CD4-positive, alpha-beta T cell treated with Interleukin-6 at 100 ng/mL for 8 hours (primary cell): ENCODE measurements around the gene TRIM66.

ENCODE experiments used
- DNase-seq: peaks from one replicate; pipeline ENCODE4 v3.0.0-alpha.2; 2020; ENCODE audit warnings: mixed read lengths, low spot score

Gene TRIM66

DNA sequence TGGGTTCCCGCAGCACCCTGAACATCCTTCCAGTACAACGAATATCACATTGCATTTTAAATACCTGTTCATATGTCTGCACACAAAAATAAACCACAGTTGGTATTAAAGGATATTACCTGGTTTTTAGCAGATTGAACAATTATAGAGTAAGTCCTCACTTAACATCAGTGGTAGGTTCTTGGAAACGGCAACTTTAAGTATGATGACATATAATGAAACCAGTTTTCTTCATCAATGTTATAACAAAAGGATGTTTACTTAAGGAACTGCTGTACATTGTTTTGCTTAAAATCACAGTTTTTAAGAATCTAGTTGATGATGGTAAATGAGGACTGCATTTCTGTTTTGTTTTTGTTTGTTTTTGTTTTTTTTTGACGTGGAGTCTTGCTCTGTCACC lies 28.0 kb downstream of the TRIM66 start:
- no peak for DNase-seq

DNA sequence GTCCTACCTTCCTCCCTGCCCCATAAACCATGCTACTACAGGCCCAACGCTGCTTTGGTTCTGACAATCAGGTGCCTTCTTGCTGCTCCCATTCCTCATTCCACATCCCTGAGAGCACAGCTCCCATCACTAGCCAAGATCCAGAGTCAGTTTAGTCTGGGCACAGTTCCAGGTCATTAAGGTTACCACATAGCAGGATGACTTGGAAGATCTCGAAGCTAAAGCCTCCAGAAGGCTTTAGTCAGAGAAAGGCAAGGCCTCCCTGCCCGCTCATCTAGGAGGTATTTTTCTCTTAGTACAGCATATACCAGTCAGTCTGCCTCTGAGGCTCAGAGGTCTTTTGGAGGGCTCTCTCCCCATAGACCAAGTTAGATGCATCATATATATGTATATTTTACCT lies 30.3 kb downstream of the TRIM66 start:
- no peak for DNase-seq

DNA sequence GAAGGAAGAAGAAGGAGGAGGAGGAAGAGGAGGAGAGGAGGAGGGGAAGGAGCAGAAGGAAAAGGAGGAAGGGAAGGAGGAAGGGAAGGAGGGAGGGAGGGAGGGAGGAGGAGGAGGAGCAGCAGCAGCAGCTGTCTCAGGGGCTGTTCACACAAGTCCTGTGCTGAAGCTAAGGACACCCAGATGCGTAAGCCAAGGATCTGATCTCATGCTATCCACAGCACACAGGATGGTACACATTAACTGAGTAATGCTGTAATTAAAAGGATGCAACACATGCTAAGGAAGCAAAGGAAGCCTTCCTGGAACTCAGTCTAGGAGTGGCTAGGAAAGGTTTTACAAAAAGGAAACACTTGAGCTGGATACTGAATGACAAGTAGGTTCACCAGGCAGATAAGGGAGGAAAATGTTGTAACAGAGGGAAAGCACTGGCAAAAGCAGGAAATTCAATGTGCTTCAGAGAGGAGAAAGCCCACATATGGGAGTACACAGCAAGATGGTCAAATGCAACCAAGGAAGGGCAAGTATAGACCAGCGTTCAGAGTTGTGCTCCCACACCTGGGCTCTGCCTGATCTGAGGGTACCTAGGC lies 32.0 kb downstream of the TRIM66 start:
- no peak for DNase-seq

DNA sequence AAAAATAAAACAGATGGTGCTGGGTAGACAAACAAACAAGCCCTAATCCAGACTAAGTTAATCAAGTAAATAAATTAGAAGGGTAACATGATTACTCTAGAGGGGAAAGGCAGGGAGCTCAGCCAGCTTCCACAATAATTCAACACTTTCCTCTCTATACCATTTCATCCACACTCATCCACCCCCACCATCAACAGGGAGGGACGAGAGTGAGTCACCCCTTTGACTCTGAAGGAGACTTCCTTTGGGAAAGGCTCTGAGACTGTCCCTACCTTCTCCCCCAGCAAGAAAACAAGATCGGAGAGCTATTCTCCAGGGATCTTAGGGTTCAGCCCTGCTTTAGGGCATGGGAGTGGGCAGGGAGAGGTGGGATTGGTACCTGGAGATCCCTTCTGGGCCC lies 33.1 kb downstream of the TRIM66 start:
- no peak for DNase-seq

DNA sequence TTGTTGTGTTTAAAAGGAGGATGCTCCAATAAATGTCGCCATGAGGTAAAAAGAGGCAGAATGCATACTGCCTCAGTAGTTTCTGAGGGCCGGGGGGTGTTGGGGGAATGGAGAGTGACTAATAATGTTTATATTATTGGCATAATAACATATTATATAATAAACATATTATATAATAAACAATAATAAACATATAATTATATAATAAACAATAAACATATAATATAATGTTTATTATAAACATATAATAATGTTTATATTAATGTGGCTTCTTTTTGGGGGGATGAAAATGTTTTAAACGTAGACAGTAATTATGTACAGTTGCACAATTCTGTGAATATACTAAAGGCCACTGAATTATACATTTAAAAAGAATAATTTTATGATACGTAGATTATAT lies 35.6 kb downstream of the TRIM66 start:
- no peak for DNase-seq

DNA sequence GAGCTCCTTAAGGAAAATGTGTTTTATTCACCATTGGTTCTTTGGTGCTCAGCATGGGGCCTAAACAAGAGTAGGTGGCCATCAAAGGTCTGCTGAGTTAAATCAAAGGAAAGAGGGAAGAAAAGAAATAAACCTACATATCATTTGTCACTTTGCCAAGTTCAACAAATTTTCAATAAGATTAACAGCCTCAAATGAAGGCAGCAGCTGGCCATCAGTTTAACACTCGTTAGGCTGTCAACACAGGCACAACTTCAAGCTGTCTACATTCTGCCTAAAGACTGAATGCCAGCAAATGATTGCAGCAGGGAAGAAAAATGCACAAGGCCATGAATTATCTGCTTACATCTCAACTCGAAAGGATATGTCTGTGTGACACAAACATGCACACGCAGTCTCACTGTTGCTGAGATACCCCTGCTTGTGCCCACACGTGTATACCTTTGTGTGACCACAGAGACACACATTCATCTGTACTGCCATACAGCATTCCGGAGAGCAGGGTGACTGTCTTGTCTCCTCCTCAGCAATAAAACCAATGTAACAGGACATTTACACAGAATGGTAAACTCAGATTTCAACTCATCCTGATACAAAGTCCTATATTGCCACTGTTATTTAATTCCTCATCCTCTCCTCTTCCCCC lies 40.1 kb downstream of the TRIM66 start:
- DNase-seq, result no peak

DNA sequence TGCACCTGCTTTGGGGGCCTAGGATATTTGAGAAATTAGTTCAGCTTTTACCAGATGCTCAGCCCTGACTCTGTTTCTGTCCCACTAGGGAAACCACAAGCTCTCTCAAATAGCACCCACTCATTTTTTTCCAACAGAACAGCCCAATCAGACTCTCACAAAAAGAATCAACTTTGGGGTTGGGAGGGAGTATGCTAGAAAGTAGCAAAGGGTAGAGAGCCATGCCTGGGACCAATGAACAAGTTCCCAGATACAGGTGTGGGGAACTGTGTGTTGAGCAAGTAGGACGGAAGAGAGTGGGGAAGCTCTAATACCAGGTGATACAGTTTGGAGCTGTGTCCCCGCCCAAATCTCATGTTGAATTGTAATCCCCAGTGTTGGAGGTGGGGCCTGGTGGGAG lies 41.1 kb downstream of the TRIM66 start:
- DNase-seq, result no peak

DNA sequence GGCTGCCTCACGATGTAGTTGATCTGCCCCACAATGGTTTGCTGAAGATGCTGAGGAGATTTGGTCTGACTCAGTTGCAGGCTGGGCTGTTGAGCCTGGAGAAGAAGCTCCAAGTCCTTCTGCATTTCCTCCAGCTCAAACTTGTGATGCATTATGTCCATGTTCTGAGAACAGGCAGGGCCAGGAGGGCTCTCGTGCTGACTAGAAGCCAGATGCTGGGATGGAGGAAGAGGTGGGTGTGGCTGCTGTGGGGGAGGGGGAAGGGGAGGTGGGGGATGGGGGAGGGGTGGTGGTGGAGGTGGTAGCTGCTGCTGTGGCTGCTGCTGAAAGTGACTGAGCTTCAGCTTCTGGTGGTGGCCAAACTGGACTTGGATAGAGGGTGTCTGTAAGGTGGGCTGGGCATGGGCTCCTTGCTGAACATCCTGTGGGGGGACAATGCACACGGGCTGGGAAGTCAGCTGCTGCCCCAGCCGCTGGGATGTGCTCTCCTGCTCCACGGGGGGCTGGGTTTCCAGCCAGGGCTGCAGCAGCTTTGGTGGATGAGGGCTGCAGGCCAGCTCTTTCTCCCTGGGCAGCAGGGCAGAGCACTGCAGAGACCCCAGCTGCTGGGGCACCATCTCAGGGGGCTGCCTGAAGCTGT lies 42.1 kb downstream of the TRIM66 start:
- DNase-seq, result no peak

DNA sequence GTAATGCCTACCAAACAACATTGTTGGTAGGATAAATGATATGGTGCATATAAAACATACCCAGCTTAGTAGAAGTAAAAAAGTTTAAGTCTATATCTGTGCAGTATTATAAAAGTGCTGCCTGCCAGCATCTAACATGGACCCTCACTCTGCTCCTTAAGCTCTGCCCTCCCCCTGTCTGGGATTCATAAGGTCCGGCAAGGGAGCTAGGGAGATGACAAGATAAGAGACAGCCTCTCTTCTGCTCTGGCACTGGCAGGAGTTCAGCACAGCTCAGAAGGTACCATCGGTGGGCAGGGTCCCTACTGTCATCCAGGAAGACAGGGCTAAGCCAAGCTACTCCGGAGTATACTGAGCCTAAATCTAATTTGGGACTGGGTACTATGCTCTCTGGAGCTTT lies 42.8 kb downstream of the TRIM66 start:
- DNase-seq, result no peak

DNA sequence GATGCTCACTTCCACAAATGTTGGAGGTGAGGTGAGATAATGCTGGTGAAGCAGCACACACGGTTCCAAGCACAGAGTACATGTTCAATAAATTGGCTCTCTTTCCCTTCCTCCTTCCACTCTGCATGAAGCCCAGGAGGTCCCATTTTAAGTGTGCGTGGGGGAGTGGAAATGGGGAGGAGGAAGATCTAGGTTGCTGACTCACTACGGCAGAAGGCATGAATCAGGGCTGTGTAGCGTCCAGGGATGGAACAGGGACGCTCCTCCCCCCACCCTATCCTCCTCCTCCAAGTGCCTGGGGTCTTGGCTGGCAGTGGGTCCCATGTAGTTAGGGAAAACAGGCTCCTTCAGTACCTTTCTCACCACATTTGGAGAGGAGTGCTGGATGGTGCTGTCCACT lies 44.2 kb downstream of the TRIM66 start:
- DNase-seq, result no peak

DNA sequence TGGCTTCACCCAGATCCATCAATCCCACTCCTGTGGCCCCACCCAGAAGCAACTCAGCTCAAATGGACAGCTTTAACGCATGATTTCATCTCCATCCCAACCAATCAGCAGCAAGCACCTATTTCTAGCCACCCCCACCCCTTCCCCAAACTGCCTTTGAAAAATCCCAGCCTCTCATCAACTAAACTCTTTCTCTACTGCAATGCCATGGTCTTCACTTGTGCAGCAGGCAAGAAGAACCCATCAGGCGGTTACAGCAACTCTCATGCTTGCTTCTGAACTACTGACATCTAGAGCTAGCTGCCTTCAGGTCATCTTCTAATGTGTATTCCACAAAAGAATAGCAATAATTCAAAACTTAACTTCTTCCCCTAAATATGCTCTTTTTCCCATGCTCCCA lies 46.3 kb downstream of the TRIM66 start:
- DNase-seq, result no peak

DNA sequence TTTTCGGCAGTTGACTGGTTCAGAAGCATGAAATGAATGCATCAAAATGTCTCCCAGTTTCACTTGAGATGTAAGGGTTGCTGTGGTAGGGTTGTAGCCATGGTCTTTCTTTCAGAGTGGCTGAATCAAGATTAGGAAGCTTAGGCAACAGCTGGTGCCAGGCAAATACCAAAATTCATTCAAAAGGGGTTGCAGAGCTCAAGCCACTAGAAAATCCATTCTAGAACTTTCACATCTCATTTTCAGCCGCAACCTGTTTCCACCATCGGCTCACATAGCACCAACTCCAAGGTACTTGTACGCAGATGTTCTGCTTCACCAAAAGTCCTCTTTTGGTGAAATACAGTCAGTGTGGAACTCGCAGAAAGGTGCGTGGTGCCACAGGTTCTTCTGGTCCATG lies 48.0 kb downstream of the TRIM66 start:
- DNase-seq, result no peak

DNA sequence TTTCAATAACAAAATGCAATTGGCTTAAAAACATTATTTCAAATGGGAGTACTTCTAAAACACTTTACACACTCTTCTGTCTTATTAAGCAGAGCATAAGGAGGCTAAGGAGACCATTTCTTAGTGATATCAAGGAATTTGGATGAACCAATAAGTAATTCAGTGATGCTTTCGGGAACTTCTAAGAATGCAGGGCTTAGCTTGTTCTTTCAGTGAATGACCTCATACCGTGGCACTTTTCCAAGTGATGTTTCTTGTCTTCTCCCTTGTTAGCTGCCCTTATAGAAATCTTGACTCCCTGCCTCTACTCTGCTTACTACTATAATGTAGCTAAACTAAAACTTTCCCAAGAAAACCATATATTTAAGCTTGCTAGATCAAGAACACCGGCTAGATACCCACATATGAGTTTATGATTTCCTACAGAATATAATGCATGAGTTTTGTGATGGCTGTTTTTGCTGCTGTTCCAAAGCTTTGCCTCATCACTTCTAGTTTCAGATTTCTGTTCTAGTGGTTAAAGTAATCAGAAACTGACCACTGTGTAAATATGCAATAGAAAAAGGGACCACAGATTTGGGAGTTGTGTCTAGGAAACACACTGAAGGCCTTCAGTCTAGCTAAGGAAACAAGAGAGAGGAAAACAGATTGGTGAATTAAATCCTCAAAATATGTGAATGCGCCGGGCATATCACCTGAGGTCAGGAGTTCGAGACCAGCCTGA lies 50.9 kb downstream of the TRIM66 start:
- DNase-seq, result no peak

DNA sequence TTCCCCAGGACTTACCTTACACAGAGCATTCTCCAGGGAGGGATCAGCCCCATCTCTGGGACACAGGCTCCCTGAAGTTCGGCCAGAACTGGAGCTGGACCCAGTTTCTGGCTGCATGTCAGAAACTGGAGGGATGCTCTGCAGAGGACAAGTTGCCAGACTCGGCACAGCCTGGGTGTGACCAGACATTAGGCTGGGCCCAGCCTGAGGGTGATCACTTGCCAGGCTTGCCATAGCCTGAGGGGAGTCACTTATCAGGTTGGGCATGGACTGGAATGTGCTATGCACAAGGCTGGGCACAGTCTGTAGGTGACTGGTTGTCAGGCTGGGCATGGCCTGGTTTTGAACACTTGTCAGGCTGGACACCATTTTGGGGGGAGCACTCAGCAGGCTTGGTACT lies 57.8 kb downstream of the TRIM66 start:
- DNase-seq, result no peak

DNA sequence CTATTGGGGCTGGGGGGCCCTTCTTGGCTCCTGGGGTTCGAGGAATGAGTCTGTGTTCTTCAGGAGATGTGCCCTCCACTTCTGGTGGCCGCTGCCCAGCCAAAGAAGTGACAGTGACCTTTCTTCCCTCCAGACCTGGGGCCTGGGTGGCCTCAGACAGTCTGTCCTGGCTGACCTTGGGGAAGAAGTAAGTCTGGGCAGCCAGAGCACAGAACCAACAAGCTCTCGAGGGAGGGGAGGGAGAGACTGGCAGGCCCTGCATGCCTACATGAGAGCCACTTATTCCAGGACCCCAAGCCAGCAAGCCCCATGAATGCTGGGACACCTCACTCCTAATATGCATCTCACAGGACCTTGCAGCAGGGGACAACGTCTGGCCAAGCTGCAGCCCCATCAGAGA lies 61.3 kb downstream of the TRIM66 start:
- DNase-seq, result no peak

DNA sequence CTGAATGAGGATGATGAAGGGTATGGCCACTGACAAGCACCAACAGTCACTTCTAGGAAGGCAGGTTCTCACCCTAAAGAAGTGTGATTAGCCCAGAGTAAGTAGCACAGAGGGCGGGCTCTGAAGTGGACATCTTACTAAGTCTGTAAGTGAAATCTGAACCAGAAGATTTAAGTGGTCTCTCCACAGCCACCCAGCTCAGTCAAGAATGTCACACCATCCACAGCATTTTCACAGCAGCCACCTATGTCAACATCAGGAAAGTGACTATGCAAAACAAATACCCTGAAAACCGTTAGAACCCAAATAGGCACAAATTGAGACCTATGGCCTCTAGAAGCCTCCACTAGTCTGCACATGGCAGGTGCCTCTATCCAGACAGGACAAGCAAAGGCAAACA lies 65.4 kb downstream of the TRIM66 start:
- DNase-seq, result no peak

DNA sequence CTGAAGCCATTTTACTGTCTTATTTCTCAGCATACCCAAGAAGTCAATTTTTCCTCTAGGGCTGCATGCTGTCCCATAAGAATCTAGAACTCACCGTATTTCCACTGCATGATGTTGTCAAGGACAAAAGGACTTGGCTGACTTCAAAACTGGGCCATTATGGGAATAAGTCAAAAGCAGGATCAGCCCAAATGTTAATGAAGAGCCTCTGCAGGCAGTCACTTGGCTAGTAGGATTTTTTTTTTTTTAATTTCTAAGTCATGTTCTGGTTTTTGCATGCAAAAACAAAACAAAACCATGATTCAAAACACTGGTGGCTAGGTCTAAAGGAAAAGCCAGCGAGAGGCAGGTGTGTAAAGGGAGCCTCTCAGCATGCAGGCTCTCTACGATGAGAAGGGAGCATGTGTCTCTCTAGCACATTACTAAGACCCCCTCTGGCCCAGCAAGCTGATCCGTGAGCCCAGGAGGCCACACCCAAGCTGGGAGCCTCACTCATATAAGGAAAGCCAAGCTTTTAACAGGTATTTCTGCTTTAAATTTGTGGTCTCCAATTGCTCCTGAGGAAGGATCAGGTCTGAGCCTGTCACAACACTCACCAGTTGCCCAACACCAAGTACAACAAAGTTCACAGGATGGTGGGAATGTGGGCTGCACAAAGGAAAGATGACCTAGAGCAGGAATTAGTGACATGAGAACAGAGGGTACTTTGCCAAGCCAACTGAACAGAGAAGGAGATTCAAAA lies 67.0 kb downstream of the TRIM66 start:
- no peak for DNase-seq

DNA sequence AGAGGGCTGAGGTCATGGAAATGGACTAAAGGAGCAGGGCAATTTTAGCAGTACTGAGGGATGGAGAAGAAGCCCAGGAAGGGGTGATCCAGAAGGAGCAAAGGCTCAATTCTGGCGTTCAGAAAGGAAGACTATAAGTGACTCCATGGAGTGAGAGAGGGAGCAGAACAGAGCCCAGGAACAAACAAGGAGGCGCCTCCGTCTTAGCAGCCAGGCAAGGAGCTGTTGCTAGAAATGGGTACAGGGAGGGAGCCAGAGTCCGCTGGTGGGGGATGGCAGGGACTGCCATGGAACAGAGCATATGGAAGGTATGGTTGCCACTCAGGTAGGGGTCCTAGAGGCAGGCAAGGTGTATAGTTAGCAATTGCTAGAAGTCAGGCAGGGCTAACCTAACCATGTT lies 68.0 kb downstream of the TRIM66 start:
- DNase-seq, result no peak

DNA sequence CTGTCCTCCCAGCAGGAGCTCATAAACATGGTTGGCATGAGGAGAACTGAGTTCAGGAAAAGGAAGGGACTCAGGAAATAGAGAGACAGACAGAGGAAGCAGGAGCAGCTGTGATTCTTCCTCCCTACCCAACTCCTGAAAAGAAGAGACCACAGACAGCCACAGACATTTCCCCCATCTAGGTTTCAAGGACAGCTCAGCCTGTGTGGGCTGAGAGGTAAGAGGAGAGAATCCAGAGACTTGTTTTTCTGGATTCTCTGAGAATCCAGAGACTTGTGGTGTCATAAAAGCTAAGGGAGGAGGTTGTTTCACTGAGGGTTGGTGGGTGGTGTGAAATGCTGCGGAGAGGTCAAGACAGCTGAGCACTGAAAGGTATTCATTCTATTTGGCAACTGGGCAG lies 69.4 kb downstream of the TRIM66 start:
- DNase-seq, result no peak

DNA sequence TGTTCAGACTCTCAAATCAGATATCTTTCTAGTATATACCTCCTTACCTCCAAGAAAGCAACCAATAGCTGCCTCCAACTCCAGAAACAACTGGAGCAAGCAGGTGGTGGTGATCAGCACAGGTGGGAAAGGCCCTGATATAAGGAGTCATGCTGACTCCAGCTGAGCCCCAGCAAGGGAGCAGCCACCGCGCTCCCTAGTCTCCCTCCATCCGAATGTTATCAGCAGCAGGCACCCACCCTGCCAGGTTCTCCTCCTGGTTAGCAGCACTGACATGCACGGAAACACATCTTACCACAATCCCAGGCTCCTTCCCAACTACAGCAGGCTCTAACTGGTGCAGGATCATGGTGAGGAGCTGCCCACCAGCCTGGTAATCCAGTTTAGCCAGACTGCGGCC lies 69.9 kb downstream of the TRIM66 start:
- DNase-seq, result no peak

DNA sequence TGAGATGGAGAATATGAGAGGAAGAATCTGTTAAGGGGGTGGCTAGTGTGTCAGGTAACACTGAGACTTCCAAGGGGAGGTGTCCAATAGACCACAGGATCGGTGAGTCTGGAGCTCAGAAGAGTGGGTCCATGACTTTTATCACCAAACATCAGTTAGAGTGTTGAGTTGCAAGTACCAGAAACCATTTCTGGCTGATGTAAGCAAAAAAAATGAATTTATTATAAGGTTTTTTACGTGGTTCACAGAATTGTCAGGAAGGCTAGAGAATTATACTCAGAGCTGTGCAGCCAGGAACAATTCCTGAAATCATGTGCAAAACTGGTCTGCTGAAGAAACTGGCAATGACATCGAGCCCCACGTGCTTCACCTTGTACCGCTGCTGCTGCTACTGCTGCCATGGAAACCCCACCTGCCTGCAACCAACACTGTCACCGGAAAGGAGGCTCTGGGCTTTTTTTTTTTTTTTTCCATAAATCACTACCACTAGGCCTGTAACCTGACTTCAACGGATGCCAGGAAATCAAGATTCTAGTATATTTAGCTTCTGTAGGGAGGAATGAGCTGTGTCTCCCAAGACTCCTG lies 71.8 kb downstream of the TRIM66 start:
- DNase-seq, result no peak

DNA sequence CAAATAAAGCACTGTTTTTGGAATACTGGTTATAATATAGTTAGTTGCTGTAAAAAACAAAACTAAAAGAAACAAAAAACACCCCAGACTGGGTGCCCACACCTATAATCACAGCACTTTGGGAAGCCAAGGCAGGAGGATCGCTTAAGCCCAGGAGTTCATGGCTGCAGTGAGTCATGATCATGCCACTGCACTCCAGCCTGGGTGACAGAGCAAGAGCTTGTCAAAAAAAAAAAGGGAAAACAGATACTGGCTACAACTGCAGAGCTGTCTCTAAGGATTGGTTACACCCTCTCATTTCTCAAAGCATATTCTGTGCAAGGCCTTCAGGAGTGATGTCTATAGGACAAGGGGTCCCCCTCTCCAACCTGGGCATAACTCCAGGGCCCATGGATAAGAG lies 73.8 kb downstream of the TRIM66 start:
- no peak for DNase-seq
